HG02970 (cell line): ENCODE data around the gene PSMD1.

ENCODE experiments used
- ATAC-seq: cut with Tn5 transposase; IDR thresholded peaks from one replicate; pipeline ENCODE4 v1.9.1; 2021; ENCODE audit warnings: mild to moderate bottlenecking, moderate library complexity, moderate number of reproducible peaks; ENCODE audit not compliant: unreplicated experiment, low FRiP score

PSMD1 gene

GRCh38 chr2:231033147-231034132, 23.2 kb upstream of the PSMD1 start:
- no peak for ATAC-seq

- no peak for ATAC-seq
Observed at GRCh38 chr2:231034291-231034882, 22.3 kb upstream of the PSMD1 start.

GRCh38 chr2:231036131-231036530, 20.5 kb upstream of the PSMD1 start:
- no peak for ATAC-seq

- ATAC-seq: no peak
Observed at GRCh38 chr2:231036578-231037106, 20.0 kb upstream of the PSMD1 start.

- no peak for ATAC-seq
Observed at GRCh38 chr2:231037202-231037730, 19.4 kb upstream of the PSMD1 start, which contains the start of gene C2orf72. Gene C2orf72 (plus strand): TSS chr2:231037523. CDS start chr2:231037566, 43 bp downstream.

- no peak for ATAC-seq
Observed at GRCh38 chr2:231037731-231038482, 18.8 kb upstream of the PSMD1 start.

- ATAC-seq: no peak
Observed at GRCh38 chr2:231038483-231039293, 18.0 kb upstream of the PSMD1 start.

- no peak for ATAC-seq
Observed at GRCh38 chr2:231039294-231039664, 17.4 kb upstream of the PSMD1 start.

- no peak for ATAC-seq
Observed at GRCh38 chr2:231039821-231040364, 16.8 kb upstream of the PSMD1 start.

- no peak for ATAC-seq
Observed at GRCh38 chr2:231041061-231041689, 15.5 kb upstream of the PSMD1 start.

- ATAC-seq: no peak
Observed at GRCh38 chr2:231043796-231044195, 12.9 kb upstream of the PSMD1 start.

GRCh38 chr2:231046916-231047273, 9.8 kb upstream of the PSMD1 start:
- ATAC-seq: no peak

GRCh38 chr2:231047274-231047922, 9.3 kb upstream of the PSMD1 start:
- no peak for ATAC-seq

- no peak for ATAC-seq
Observed at GRCh38 chr2:231047923-231048915, 8.4 kb upstream of the PSMD1 start.

GRCh38 chr2:231049286-231050017, 7.2 kb upstream of the PSMD1 start:
- ATAC-seq: no peak

GRCh38 chr2:231050018-231050901, 6.4 kb upstream of the PSMD1 start:
- ATAC-seq: no peak
